Gastroesophageal sphincter (tissue), 3 donors: ENCODE results near the gene PDCD1.

Experiments used
- POLR2A ChIP-seq, 2 donors: fragments of 450-650 bp; IDR thresholded peaks; one replicate each; pipeline ENCODE4 v1.6.1; 2017; ENCODE audit warnings: antibody characterized with exemption in 2 of 2, mild to moderate bottlenecking in 2 of 2, moderate library complexity in 1 of 2
- POLR2AphosphoS5 ChIP-seq: sonication (generic); formaldehyde crosslinking; IDR thresholded peaks from one replicate; pipeline ENCODE4 v1.6.1; 2017; ENCODE audit warnings: antibody characterized with exemption
- TF ChIP-seq, protein P1 (sequence below), 4 experiments: fragments of 200-600 bp in 2 of 4; fragments of 450-650 bp in 2 of 4; sonication (generic) in 1 of 4; IDR thresholded peaks; one replicate each; pipeline ENCODE4 v1.5.1; 2017 to 2019; ENCODE audit warnings: antibody characterized with exemption in 4 of 4, mild to moderate bottlenecking in 2 of 4, moderate library complexity in 2 of 4

DNA sequence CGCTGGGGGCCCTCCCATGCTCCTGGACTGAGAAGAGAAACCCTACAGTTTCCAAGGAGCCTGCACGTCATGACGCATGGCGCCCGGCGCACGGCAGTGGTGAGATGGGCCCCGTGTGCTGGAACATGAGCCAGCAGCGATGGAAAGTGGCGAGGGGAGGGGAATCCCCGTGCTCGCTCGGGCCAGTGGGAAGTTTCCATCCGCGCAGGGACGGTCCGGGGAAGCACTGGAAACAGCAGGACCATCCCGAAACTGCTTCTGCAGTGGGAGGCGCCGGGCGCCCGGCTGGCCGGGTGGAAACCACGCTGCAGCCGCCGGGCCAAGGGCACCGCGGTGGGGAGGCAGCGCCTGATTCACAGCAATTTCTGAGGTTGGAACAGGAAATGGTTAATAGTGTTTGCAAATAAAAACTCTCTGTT is 4.9 kb upstream of the PDCD1 start:
- TF ChIP-seq, protein P1, sequence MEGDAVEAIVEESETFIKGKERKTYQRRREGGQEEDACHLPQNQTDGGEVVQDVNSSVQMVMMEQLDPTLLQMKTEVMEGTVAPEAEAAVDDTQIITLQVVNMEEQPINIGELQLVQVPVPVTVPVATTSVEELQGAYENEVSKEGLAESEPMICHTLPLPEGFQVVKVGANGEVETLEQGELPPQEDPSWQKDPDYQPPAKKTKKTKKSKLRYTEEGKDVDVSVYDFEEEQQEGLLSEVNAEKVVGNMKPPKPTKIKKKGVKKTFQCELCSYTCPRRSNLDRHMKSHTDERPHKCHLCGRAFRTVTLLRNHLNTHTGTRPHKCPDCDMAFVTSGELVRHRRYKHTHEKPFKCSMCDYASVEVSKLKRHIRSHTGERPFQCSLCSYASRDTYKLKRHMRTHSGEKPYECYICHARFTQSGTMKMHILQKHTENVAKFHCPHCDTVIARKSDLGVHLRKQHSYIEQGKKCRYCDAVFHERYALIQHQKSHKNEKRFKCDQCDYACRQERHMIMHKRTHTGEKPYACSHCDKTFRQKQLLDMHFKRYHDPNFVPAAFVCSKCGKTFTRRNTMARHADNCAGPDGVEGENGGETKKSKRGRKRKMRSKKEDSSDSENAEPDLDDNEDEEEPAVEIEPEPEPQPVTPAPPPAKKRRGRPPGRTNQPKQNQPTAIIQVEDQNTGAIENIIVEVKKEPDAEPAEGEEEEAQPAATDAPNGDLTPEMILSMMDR (IDR thresholded peaks at IDR 0.05), result no peak
- no peak for TF ChIP-seq POLR2A (IDR thresholded peaks at IDR 0.05)
- no peak for TF ChIP-seq POLR2AphosphoS5
